HG02870 (cell line): ENCODE data around the gene KIAA0408.
"Not testable (repeated sequence)": the region's sequence is repeated elsewhere in the genome, so short reads cannot be mapped to it uniquely, and the experiment has no call there.

Experiments
- ATAC-seq: cut with Tn5 transposase; IDR thresholded peaks from one replicate; pipeline ENCODE4 v1.9.1; 2021; ENCODE audit warnings: mild to moderate bottlenecking, moderate library complexity; ENCODE audit not compliant: unreplicated experiment

KIAA0408 gene

GRCh38 chr6:127464161-127464880 lies 5.1 kb upstream of the KIAA0408 start:
- ATAC-seq, result no peak

GRCh38 chr6:127463056-127463455 lies 3.9 kb upstream of the KIAA0408 start:
- no peak for ATAC-seq

- no peak for ATAC-seq
Observed at GRCh38 chr6:127462376-127462775, 3.2 kb upstream of the KIAA0408 start.

- no peak for ATAC-seq
Observed at GRCh38 chr6:127460465-127460864, 1.3 kb upstream of the KIAA0408 start.

- no peak for ATAC-seq
Observed at GRCh38 chr6:127458817-127459216, 372 bp downstream of the KIAA0408 start.

- no peak for ATAC-seq
Observed at GRCh38 chr6:127458222-127458621, 967 bp downstream of the KIAA0408 start.

- ATAC-seq, result no peak
Observed at GRCh38 chr6:127457456-127458064, 1.6 kb downstream of the KIAA0408 start.

- no peak for ATAC-seq
Observed at GRCh38 chr6:127456465-127456864, 2.7 kb downstream of the KIAA0408 start.

GRCh38 chr6:127453845-127454619 lies 5.2 kb downstream of the KIAA0408 start:
- no peak for ATAC-seq

GRCh38 chr6:127452803-127453202 lies 6.4 kb downstream of the KIAA0408 start:
- no peak for ATAC-seq

GRCh38 chr6:127451388-127451787 lies 7.8 kb downstream of the KIAA0408 start:
- ATAC-seq, result no peak

GRCh38 chr6:127447780-127448179 lies 11.4 kb downstream of the KIAA0408 start:
- no peak for ATAC-seq

GRCh38 chr6:127446356-127446755 lies 12.8 kb downstream of the KIAA0408 start:
- ATAC-seq, result no peak

GRCh38 chr6:127441881-127442280 lies 17.3 kb downstream of the KIAA0408 start:
- no peak for ATAC-seq

GRCh38 chr6:127439718-127440117 lies 19.5 kb downstream of the KIAA0408 start:
- no peak for ATAC-seq

GRCh38 chr6:127436578-127437110 lies 22.5 kb downstream of the KIAA0408 start:
- no peak for ATAC-seq

GRCh38 chr6:127435626-127436220 lies 23.5 kb downstream of the KIAA0408 start:
- ATAC-seq, result no peak

GRCh38 chr6:127434651-127435050 lies 24.5 kb downstream of the KIAA0408 start:
- no peak for ATAC-seq

- ATAC-seq, result not testable (repeated sequence)
Observed at GRCh38 chr6:127428562-127428961, 30.6 kb downstream of the KIAA0408 start.

- no peak for ATAC-seq
Observed at GRCh38 chr6:127423921-127424320, 35.3 kb downstream of the KIAA0408 start.

- ATAC-seq, result not testable (repeated sequence)
Observed at GRCh38 chr6:127421164-127421563, 38.0 kb downstream of the KIAA0408 start.
